GM12878 (cell line): Measurements from ENCODE around the gene VCP. TPM values are rescaled to one million over a fixed set of nuclear protein-coding genes. Genes with fewer than 3 reads are reported as not detected.

ENCODE experiments used
- ATAC-seq: fragments of 200-7000 bp; cut with Tn5 transposase; 3 replicates; pipeline ENCODE4 v1.9.1; 2020; ENCODE audit warnings: mild to moderate bottlenecking, moderate library complexity
- BruUV-seq: library from RNA; stranded (reverse); fragments of 400-500 nt; replicated peaks from 2 replicates; lab custom pipeline; 2021; lab: Mats Ljungman, UMichigan
- CTCF ChIA-PET: fragments of 300-600 bp; sonication (Branson Sonifier 250); formaldehyde crosslinking; extraction: SDS; loops from one replicate; lab custom pipeline; 2021; ENCODE audit warnings: inconsistent platforms; lab: Yijun Ruan, JAX
- POLR2A ChIA-PET: fragments of 350-600 bp; formaldehyde crosslinking; extraction: SDS; loops from one replicate; lab custom pipeline; 2021; ENCODE audit warnings: inconsistent platforms; lab: Charles Lee
- RAD21 ChIA-PET: fragments of 300-600 bp; sonication (Branson Sonifier 250); formaldehyde crosslinking; loops from one replicate; lab custom pipeline; 2023; ENCODE audit warnings: antibody characterized with exemption; ENCODE audit not compliant: unreplicated experiment; lab: Charles Lee
- SMC1A ChIA-PET: fragments of 300-600 bp; sonication (Branson Sonifier 250); formaldehyde crosslinking; loops from one replicate; lab custom pipeline; 2023; ENCODE audit not compliant: unreplicated experiment, uncharacterized antibody; lab: Charles Lee
- DNase-seq: peaks from one replicate; pipeline ENCODE4 v3.0.0-alpha.2; 2011; ENCODE audit warnings: low read depth, low spot score
- FAIRE-seq: peaks from 3 replicates; lab custom pipeline; 2011; peaks lifted over from hg19 to GRCh38; lab: Jason Lieb, UNC
- H2AFZ ChIP-seq: 2 replicates; pipeline ENCODE4 v1.6.0; 2011; ENCODE audit warnings: low read depth, low read length, control low read depth; ENCODE audit not compliant: control insufficient read depth
- H3K27ac ChIP-seq: 2 replicates; pipeline ENCODE4 v1.5.1; 2011; ENCODE audit warnings: control low read depth; ENCODE audit not compliant: control insufficient read depth, insufficient read depth
- H3K27me3 ChIP-seq, 2 experiments: replicated peaks in 1 of 2; 2 replicates each; pipeline versions ENCODE4 v1.6.0 to v1.6.1; 2011; ENCODE audit warnings: low read length in 1 of 2; ENCODE audit not compliant: control insufficient read depth in 2 of 2, insufficient read depth in 2 of 2
- H3K36me3 ChIP-seq, 2 experiments: 2 replicates each; pipeline ENCODE4 v1.5.1; 2011; ENCODE audit warnings: low read length in 1 of 2; ENCODE audit not compliant: control insufficient read depth in 2 of 2, insufficient read depth in 2 of 2
- H3K4me1 ChIP-seq: 2 replicates; pipeline ENCODE4 v1.6.1; 2011; ENCODE audit warnings: mild to moderate bottlenecking, low read length, moderate library complexity, mixed read lengths; ENCODE audit not compliant: control insufficient read depth, insufficient read depth
- H3K4me2 ChIP-seq: 2 replicates; pipeline ENCODE4 v1.6.0; 2011; ENCODE audit warnings: control low read depth; ENCODE audit not compliant: control insufficient read depth, insufficient read depth
- H3K4me3 ChIP-seq: fragments of 200-600 bp; sonication (generic); 2 replicates; pipeline ENCODE4 v1.5.1; 2016
- H3K79me2 ChIP-seq: 2 replicates; pipeline ENCODE4 v1.6.0; 2011; ENCODE audit warnings: low read length; ENCODE audit not compliant: control insufficient read depth, insufficient read depth
- H3K9ac ChIP-seq: 2 replicates; pipeline ENCODE4 v1.8.0; 2011; ENCODE audit warnings: low read length, control low read depth, mixed read lengths; ENCODE audit not compliant: control insufficient read depth, insufficient read depth
- H3K9me3 ChIP-seq: replicated peaks from 3 replicates; pipeline ENCODE4 v1.5.1; 2011; ENCODE audit warnings: mild to moderate bottlenecking, low read length; ENCODE audit not compliant: control insufficient read depth, insufficient read depth
- H4K20me1 ChIP-seq: 2 replicates; pipeline ENCODE4 v1.6.0; 2011; ENCODE audit not compliant: control insufficient read depth, insufficient read depth
- BACH1 ChIP-seq: fragments of 450-650 bp; IDR thresholded peaks from 2 replicates; pipeline ENCODE4 v1.6.1; 2017; ENCODE audit warnings: mild to moderate bottlenecking, borderline replicate concordance
- BHLHE40 ChIP-seq, 2 experiments: fragments of 450-650 bp in 1 of 2; IDR thresholded peaks; 2 replicates each; pipeline ENCODE4 v1.6.1; 2011 to 2017; ENCODE audit warnings: low read depth in 2 of 2, borderline replicate concordance in 1 of 2, improper control_type of control experiment in 1 of 2, low read length in 1 of 2, mild to moderate bottlenecking in 1 of 2
- CHD2 ChIP-seq: IDR thresholded peaks from 2 replicates; pipeline ENCODE4 v1.6.1; 2011; ENCODE audit warnings: low read depth, low read length, improper control_type of control experiment, borderline replicate concordance
- EZH2 ChIP-seq: IDR thresholded peaks from 2 replicates; pipeline ENCODE4 v1.6.1; 2012; ENCODE audit warnings: low read depth, mild to moderate bottlenecking, control low read depth, inconsistent platforms, low read length, borderline replicate concordance; ENCODE audit not compliant: control insufficient read depth
- HDGF ChIP-seq: fragments of 450-650 bp; IDR thresholded peaks from 2 replicates; pipeline ENCODE4 v1.6.1; 2016; ENCODE audit warnings: antibody characterized with exemption
- LARP7 ChIP-seq: fragments of 450-650 bp; IDR thresholded peaks from 2 replicates; pipeline ENCODE4 v1.6.1; 2017; ENCODE audit warnings: mild to moderate bottlenecking
- MTA2 ChIP-seq: fragments of 450-650 bp; IDR thresholded peaks from 2 replicates; pipeline ENCODE4 v1.6.1; 2016; ENCODE audit warnings: low read depth, mild to moderate bottlenecking, moderate library complexity
- MXI1 ChIP-seq: fragments of 150-350 bp; IDR thresholded peaks from 2 replicates; pipeline ENCODE4 v1.6.1; 2011; ENCODE audit warnings: low read depth, mild to moderate bottlenecking, inconsistent platforms, low read length, improper control_type of control experiment
- NFYB ChIP-seq: IDR thresholded peaks from 2 replicates; pipeline ENCODE4 v1.6.1; 2011; ENCODE audit warnings: low read depth, mild to moderate bottlenecking, low read length, improper control_type of control experiment, moderate library complexity; ENCODE audit not compliant: insufficient read depth
- NR2F1 ChIP-seq: fragments of 450-650 bp; conservative IDR thresholded peaks from 2 replicates; pipeline ENCODE4 v1.6.1; 2017; ENCODE audit warnings: mild to moderate bottlenecking
- PAX5 ChIP-seq: IDR thresholded peaks from 2 replicates; pipeline ENCODE4 v1.6.1; 2011; ENCODE audit warnings: low read depth, low read length, borderline replicate concordance
- RFX5 ChIP-seq: IDR thresholded peaks from 2 replicates; pipeline ENCODE4 v1.6.1; 2011; ENCODE audit warnings: low read depth, low read length, improper control_type of control experiment
- whole genome bisulfite sequencing: methylation state at CpG from one replicate; pipeline ENCODE4 v1.1.6; 2016; ENCODE audit warnings: low lambda C conversion rate; ENCODE audit not compliant: insufficient replicate concordance, insufficient coverage; ENCODE audit errors: missing lambda C conversion rate; 5-methylcytosine and 5-hydroxymethylcytosine counted together
- in situ Hi-C: fragments of 300-500 bp; cut with MboI; formaldehyde crosslinking; loops from 9 replicates; pipeline ENCODE4 v1.14.3; 2018; ENCODE audit warnings: mixed read lengths
- intact Hi-C: fragments of 100-400 bp; cut with micrococcal nuclease; formaldehyde crosslinking; loops from one replicate; pipeline ENCODE4 v1.14.2; 2022; ENCODE audit not compliant: unreplicated experiment
- polyA plus RNA-seq, 11 experiments: library from polyadenylated mRNA; depleted of rRNA in 4 of 11; unstranded in 6 of 11; stranded (reverse) in 5 of 11; fragments of >200 nt; fragmentation: Nextera tagmentation in 4 of 11; fragmentation: Illumina TruSeq in 1 of 11; extraction: Ambion mirVana in 4 of 11; extraction: Trizol in 1 of 11; gene quantifications; 1 replicate in 1 of 11; 2 replicates in 10 of 11; pipeline versions ENCODE4 v1.2.1 to v1.2.3, GENCODE V29; 2011 to 2016; ENCODE audit warnings: inconsistent platforms in 2 of 11, missing spikeins in 2 of 11, low read depth in 1 of 11
- total RNA-seq, 4 experiments: library from RNA; depleted of rRNA in 3 of 4; stranded (reverse); fragments of >200 nt in 3 of 4; fragmentation: Illumina TruSeq in 1 of 4; extraction: Trizol in 1 of 4; gene quantifications; 2 replicates each; pipeline versions ENCODE4 v1.2.1 to v1.2.3, GENCODE V29; 2013 to 2021
- TF ChIP-seq, protein P1 (sequence below): fragments of 450-650 bp; IDR thresholded peaks from 2 replicates; pipeline ENCODE4 v1.6.1; 2017; ENCODE audit warnings: low read depth, mild to moderate bottlenecking, moderate library complexity
- TF ChIP-seq, protein P2 (sequence below): fragments of 450-650 bp; IDR thresholded peaks from 2 replicates; pipeline ENCODE4 v1.6.1; 2016; ENCODE audit warnings: mild to moderate bottlenecking, moderate library complexity, borderline replicate concordance

VCP gene
- total and polyA plus RNA-seq, 10 of the 15 experiments (the other 5 are each of a cell fraction or from before 2014, with no cell fraction given), result 7.4 to 327 (median 244) TPM

DNA sequence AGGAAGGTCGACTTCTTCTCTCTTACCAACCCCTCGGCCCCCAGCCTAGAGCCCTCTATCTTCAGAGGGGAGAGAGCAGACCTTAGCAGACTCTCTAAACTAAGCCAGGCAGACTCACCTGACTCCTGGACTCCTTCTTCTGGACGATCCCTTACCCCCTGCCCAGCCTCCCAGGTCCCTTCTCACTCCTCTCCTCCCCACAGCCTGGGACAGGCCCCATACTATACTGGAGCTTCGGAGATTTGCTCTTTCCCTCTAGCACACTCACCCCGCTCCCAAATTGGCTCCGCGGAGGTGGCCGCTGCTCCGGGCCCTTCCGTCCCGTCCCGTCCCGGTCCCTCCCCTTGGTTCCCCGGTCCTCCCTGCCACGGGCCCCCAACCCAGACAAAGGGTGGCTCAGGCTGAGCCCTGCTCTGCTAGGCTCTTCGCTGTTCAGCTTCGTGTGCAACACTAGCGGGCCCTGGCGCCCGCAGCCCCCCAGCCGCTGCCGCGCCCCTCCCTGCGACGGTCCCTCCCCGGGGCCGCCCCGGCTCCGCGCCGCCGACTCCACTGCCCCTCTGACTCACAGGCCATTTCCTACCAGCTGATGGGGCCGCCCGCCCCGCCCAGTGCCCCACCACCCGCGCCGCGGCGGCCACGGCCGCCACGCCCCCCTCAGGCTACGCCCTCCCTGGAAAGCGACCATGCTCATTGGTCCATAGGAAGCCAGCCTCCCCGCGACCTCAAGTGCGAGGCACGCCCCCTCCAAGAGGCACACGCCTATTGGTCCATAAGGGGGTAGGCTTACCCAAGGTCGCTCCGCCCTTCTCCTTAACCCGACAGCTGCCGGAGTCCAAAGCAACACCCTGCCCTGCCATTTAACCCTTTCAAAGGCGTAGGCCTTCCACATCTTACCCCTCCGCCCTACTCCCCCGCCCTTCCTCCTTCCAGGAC lies 38.8 kb upstream of the VCP start:
- H3K9ac ChIP-seq, result peak overlapping the region; percentile 68; the same call in 1 of the 2 replicates
- H3K27me3 ChIP-seq, result no peaks in the 10 kb centered on the region
- ChIA-PET POLR2A (interaction anchor here (0.5 to 2.0 kb wide), 5 partner anchors 8 to 493 kb away, joined by 3 to 14 read pairs (median 5); partner anchors contain the start of genes FANCG, PIGO and STOML2), SMC1A (no interaction called here), RAD21 (interaction anchor here (0.8 to 1.9 kb wide), 3 partner anchors 8 to 40 kb away, joined by 3 to 9 read pairs (median 4); partner anchors contain the start of genes FANCG and STOML2), CTCF (interaction anchor here (0.6 to 1.7 kb wide), 9 partner anchors 8 to 1755 kb away, joined by 3 to 5 read pairs (median 4); partner anchors contain the start of genes FANCG, PIGO and STOML2)
- H3K4me3 ChIP-seq, result peak overlapping the region; percentile 98
- 4% methylated on average over 44 of the region's 57 CpGs for WGBS
- H3K4me2 ChIP-seq, result peak overlapping the region; percentile 86
- in situ Hi-C loops (no loop called here), intact Hi-C loops (loop anchor here (1.0 to 10.0 kb wide), 5 partner anchors 8 to 704 kb away; partner anchors contain the start of genes CREB3, HINT2, SPAG8 and STOML2)
- H3K27ac ChIP-seq, result peak overlapping the region; percentile 24; the same call in 1 of the 2 replicates
- no peaks in the 10 kb centered on the region for H3K9me3 ChIP-seq
- no TSS peak for BruUV-seq
- H3K79me2 ChIP-seq, result peaks cover 3% of the 10 kb centered on the region
- H3K4me1 ChIP-seq, result peaks cover 26% of the 10 kb centered on the region
- H4K20me1 ChIP-seq, result no peaks in the 10 kb centered on the region
- peaks cover 0 to 2% of the 10 kb centered on the region in 2 experiments; a peak in 2 of 4 replicates for H3K36me3 ChIP-seq
- ATAC-seq (peak; percentile 87), FAIRE-seq (peak; percentile 81), DNase-seq (peak; percentile 89)
- H2AFZ ChIP-seq, result peak overlapping the region; percentile 75
- TF ChIP-seq HDGF (peak; percentile 86), EZH2 (no peak), MXI1 (peak; percentile 65), NR2F1 (peak; percentile 57), MTA2 (no peak), CHD2 (0 out of 2 replicates have a peak, but pooled peaks have one; percentile 29), RFX5 (peak; percentile 77), LARP7 (peak; percentile 48), BHLHE40 (IDR thresholded peaks at IDR 0.05; ENCODE audit: borderline replicate concordance in 1 of 2, low read depth in 2 of 2, low read length in 1 of 2) (0 out of 4 replicates have a peak, but pooled peaks of 1 of the 2 experiments have one; percentile 33), NFYB (peak; percentile 37; the same call in 1 of the 2 replicates), PAX5 (no peak; the same call in 1 of the 2 replicates), BACH1 (peak; percentile 30; the same call in 1 of the 2 replicates)
- TF ChIP-seq, protein P1, sequence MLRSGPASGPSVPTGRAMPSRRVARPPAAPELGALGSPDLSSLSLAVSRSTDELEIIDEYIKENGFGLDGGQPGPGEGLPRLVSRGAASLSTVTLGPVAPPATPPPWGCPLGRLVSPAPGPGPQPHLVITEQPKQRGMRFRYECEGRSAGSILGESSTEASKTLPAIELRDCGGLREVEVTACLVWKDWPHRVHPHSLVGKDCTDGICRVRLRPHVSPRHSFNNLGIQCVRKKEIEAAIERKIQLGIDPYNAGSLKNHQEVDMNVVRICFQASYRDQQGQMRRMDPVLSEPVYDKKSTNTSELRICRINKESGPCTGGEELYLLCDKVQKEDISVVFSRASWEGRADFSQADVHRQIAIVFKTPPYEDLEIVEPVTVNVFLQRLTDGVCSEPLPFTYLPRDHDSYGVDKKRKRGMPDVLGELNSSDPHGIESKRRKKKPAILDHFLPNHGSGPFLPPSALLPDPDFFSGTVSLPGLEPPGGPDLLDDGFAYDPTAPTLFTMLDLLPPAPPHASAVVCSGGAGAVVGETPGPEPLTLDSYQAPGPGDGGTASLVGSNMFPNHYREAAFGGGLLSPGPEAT, result peak; percentile 31; the same call in 1 of the 2 replicates
- TF ChIP-seq, protein P2, sequence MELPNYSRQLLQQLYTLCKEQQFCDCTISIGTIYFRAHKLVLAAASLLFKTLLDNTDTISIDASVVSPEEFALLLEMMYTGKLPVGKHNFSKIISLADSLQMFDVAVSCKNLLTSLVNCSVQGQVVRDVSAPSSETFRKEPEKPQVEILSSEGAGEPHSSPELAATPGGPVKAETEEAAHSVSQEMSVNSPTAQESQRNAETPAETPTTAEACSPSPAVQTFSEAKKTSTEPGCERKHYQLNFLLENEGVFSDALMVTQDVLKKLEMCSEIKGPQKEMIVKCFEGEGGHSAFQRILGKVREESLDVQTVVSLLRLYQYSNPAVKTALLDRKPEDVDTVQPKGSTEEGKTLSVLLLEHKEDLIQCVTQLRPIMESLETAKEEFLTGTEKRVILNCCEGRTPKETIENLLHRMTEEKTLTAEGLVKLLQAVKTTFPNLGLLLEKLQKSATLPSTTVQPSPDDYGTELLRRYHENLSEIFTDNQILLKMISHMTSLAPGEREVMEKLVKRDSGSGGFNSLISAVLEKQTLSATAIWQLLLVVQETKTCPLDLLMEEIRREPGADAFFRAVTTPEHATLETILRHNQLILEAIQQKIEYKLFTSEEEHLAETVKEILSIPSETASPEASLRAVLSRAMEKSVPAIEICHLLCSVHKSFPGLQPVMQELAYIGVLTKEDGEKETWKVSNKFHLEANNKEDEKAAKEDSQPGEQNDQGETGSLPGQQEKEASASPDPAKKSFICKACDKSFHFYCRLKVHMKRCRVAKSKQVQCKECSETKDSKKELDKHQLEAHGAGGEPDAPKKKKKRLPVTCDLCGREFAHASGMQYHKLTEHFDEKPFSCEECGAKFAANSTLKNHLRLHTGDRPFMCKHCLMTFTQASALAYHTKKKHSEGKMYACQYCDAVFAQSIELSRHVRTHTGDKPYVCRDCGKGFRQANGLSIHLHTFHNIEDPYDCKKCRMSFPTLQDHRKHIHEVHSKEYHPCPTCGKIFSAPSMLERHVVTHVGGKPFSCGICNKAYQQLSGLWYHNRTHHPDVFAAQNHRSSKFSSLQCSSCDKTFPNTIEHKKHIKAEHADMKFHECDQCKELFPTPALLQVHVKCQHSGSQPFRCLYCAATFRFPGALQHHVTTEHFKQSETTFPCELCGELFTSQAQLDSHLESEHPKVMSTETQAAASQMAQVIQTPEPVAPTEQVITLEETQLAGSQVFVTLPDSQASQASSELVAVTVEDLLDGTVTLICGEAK, result peak; percentile 26; the same call in 1 of the 2 replicates
